Vagina (tissue), 2 donors: ENCODE data around the gene C1orf21. TPM values are rescaled to one million over a fixed set of nuclear protein-coding genes. Genes with fewer than 3 reads are reported as not detected.
A peak's percentile ranks its signal among the peaks of the same experiment; 100 is the strongest.

ENCODE experiments used
- DNase-seq, 2 donors: peaks; one replicate each; pipeline ENCODE4 v3.0.0-alpha.2; 2017; ENCODE audit errors: extremely low spot score in 2 of 2
- H3K27ac ChIP-seq: fragments of 200-600 bp; sonication (generic); one replicate; pipeline ENCODE4 v1.5.1; 2019
- H3K27me3 ChIP-seq: fragments of 200-600 bp; sonication (generic); one replicate; pipeline ENCODE4 v1.5.1; 2019
- H3K36me3 ChIP-seq, 2 donors: fragments of 200-600 bp; sonication (generic); one replicate each; pipeline ENCODE4 v1.5.1; 2017 to 2019
- H3K4me1 ChIP-seq: fragments of 200-600 bp; sonication (generic); one replicate; pipeline ENCODE4 v1.5.1; 2019
- H3K4me3 ChIP-seq, 2 donors: fragments of 200-600 bp; sonication (generic); 1 replicate in 1 of 2; 2 replicates in 1 of 2; pipeline ENCODE4 v1.5.1; 2016 to 2019
- H3K9me3 ChIP-seq: fragments of 200-600 bp; sonication (generic); one replicate; pipeline ENCODE4 v1.5.1; 2019
- CTCF ChIP-seq, 3 experiments: fragments of 450-650 bp in 2 of 3; fragments of 200-600 bp in 1 of 3; sonication (generic) in 1 of 3; IDR thresholded peaks; one replicate each; pipeline ENCODE4 v1.5.1; 2017 to 2019; ENCODE audit warnings: antibody characterized with exemption in 3 of 3, mild to moderate bottlenecking in 2 of 3, moderate library complexity in 2 of 3
- POLR2A ChIP-seq, 2 donors: fragments of 450-650 bp; IDR thresholded peaks; one replicate each; pipeline ENCODE4 v1.6.1; 2017; ENCODE audit warnings: antibody characterized with exemption in 2 of 2, mild to moderate bottlenecking in 2 of 2, moderate library complexity in 2 of 2
- POLR2AphosphoS5 ChIP-seq, 2 donors: sonication (generic); formaldehyde crosslinking; IDR thresholded peaks; one replicate each; pipeline ENCODE4 v1.9.0; 2017; ENCODE audit warnings: antibody characterized with exemption in 2 of 2, mild to moderate bottlenecking in 2 of 2, low read depth in 1 of 2; ENCODE audit not compliant: insufficient read depth in 1 of 2
- intact Hi-C: fragments of 100-400 bp; cut with DNase I; formaldehyde crosslinking; loops from one replicate; pipeline ENCODE4 v1.15.1; 2023
- total RNA-seq: library from RNA; depleted of rRNA; stranded (reverse); fragments of >200 nt; gene quantifications from one replicate; pipeline ENCODE4 v1.2.3, GENCODE V29; 2016

C1orf21 gene
- total RNA-seq, 1 donor from 2014 or later, result 24.1 TPM

- Histone ChIP-seq H3K36me3 (no peaks in the 10 kb centered on the region), H3K27me3 (no peaks in the 10 kb centered on the region), H3K27ac (no peak overlapping the region), H3K4me1 (peaks cover 57% of the 10 kb centered on the region), H3K9me3 (no peaks in the 10 kb centered on the region), H3K4me3 (no peak overlapping the region)
- TF ChIP-seq POLR2A (IDR thresholded peaks at IDR 0.05), result no peak
- no peak for TF ChIP-seq CTCF (IDR thresholded peaks at IDR 0.05)
- no peak for TF ChIP-seq POLR2AphosphoS5 (IDR thresholded peaks at IDR 0.05; ENCODE audit: insufficient read depth in 1 of 2, low read depth in 1 of 2)
- intact Hi-C loops, result no loop called here
- DNase-seq, result no peak
Measured at GRCh38 chr1:184405094-184405800, 18.4 kb downstream of the C1orf21 start.

- no peak for DNase-seq
- Histone ChIP-seq H3K4me3 (no peak overlapping the region), H3K27ac (no peak overlapping the region), H3K9me3 (no peaks in the 10 kb centered on the region), H3K4me1 (peaks cover 55% of the 10 kb centered on the region), H3K27me3 (no peaks in the 10 kb centered on the region), H3K36me3 (no peaks in the 10 kb centered on the region)
- TF ChIP-seq POLR2A (IDR thresholded peaks at IDR 0.05) (no peak), POLR2AphosphoS5 (IDR thresholded peaks at IDR 0.05; ENCODE audit: insufficient read depth in 1 of 2, low read depth in 1 of 2) (no peak), CTCF (IDR thresholded peaks at IDR 0.05) (no peak)
- intact Hi-C loops, result no loop called here
Measured at GRCh38 chr1:184405801-184406142, 18.9 kb downstream of the C1orf21 start.

- H3K4me1 ChIP-seq, result peaks cover 55% of the 10 kb centered on the region
- no peaks in the 10 kb centered on the region for H3K36me3 ChIP-seq
- no peak for TF ChIP-seq POLR2A (IDR thresholded peaks at IDR 0.05)
- no peak for TF ChIP-seq CTCF (IDR thresholded peaks at IDR 0.05)
- TF ChIP-seq POLR2AphosphoS5 (IDR thresholded peaks at IDR 0.05; ENCODE audit: insufficient read depth in 1 of 2, low read depth in 1 of 2), result no peak
- H3K9me3 ChIP-seq, result no peaks in the 10 kb centered on the region
- no peak for DNase-seq
- intact Hi-C loops, result no loop called here
- H3K27ac ChIP-seq, result no peak overlapping the region
- H3K27me3 ChIP-seq, result no peaks in the 10 kb centered on the region
- H3K4me3 ChIP-seq, result no peak overlapping the region
Measured at GRCh38 chr1:184406479-184406878, 19.6 kb downstream of the C1orf21 start.

GRCh38 chr1:184407816-184408510, 21.1 kb downstream of the C1orf21 start:
- no peak overlapping the region for H3K4me3 ChIP-seq
- H3K36me3 ChIP-seq, result no peaks in the 10 kb centered on the region
- H3K27me3 ChIP-seq, result no peaks in the 10 kb centered on the region
- TF ChIP-seq POLR2AphosphoS5 (IDR thresholded peaks at IDR 0.05; ENCODE audit: insufficient read depth in 1 of 2, low read depth in 1 of 2), result no peak
- TF ChIP-seq CTCF (IDR thresholded peaks at IDR 0.05), result no peak
- no peak for TF ChIP-seq POLR2A (IDR thresholded peaks at IDR 0.05)
- H3K9me3 ChIP-seq, result no peaks in the 10 kb centered on the region
- intact Hi-C loops, result no loop called here
- H3K27ac ChIP-seq, result peak overlapping the region; percentile 24
- no peak for DNase-seq
- H3K4me1 ChIP-seq, result peaks cover 63% of the 10 kb centered on the region

GRCh38 chr1:184408580-184408979, 21.8 kb downstream of the C1orf21 start:
- Histone ChIP-seq H3K36me3 (no peaks in the 10 kb centered on the region), H3K4me1 (peaks cover 63% of the 10 kb centered on the region), H3K27me3 (no peaks in the 10 kb centered on the region), H3K4me3 (no peak overlapping the region), H3K27ac (peak overlapping the region; percentile 24), H3K9me3 (no peaks in the 10 kb centered on the region)
- intact Hi-C loops, result no loop called here
- no peak for DNase-seq
- TF ChIP-seq POLR2AphosphoS5 (IDR thresholded peaks at IDR 0.05; ENCODE audit: insufficient read depth in 1 of 2, low read depth in 1 of 2) (no peak), CTCF (IDR thresholded peaks at IDR 0.05) (no peak), POLR2A (IDR thresholded peaks at IDR 0.05) (no peak)
